OCI-LY1 (cell line): ENCODE measurements around the gene KLC1.

Source experiments
- H2AFZ ChIP-seq: fragments of 200-600 bp; sonication (generic), shearing (Covaris generic); 2 replicates; pipeline ENCODE4 v1.6.0; 2014; ENCODE audit warnings: antibody characterized with exemption, mild to moderate bottlenecking, low read length
- H3F3A ChIP-seq: fragments of 200-600 bp; sonication (generic), shearing (Covaris generic); 2 replicates; pipeline ENCODE4 v1.6.0; 2014; ENCODE audit warnings: mild to moderate bottlenecking, antibody characterized with exemption, low read length, moderate library complexity; ENCODE audit not compliant: insufficient read depth
- H3K27ac ChIP-seq: fragments of 200-600 bp; sonication (generic); 2 replicates; pipeline ENCODE4 v1.5.1; 2014; ENCODE audit warnings: low read length, mixed run types, mild to moderate bottlenecking, low read depth; ENCODE audit not compliant: poor library complexity, severe bottlenecking
- H3K27me3 ChIP-seq: fragments of 200-600 bp; sonication (generic); 2 replicates; pipeline ENCODE4 v1.6.0; 2014; ENCODE audit warnings: antibody characterized with exemption, mild to moderate bottlenecking, low read length, moderate library complexity; ENCODE audit not compliant: insufficient read depth
- H3K36me3 ChIP-seq: fragments of 200-600 bp; sonication (generic); 2 replicates; pipeline ENCODE4 v1.6.1; 2014; ENCODE audit warnings: mild to moderate bottlenecking, antibody characterized with exemption, low read length, moderate library complexity, mixed read lengths; ENCODE audit not compliant: insufficient read depth
- H3K4me1 ChIP-seq: fragments of 200-600 bp; sonication (generic); 2 replicates; pipeline ENCODE4 v1.5.1; 2014; ENCODE audit warnings: mild to moderate bottlenecking, low read length, moderate library complexity; ENCODE audit not compliant: insufficient read depth, severe bottlenecking
- H3K4me2 ChIP-seq: fragments of 200-600 bp; sonication (generic), shearing (Covaris generic); 2 replicates; pipeline ENCODE4 v1.6.1; 2014; ENCODE audit warnings: low read length
- H3K4me3 ChIP-seq: fragments of 200-600 bp; sonication (generic); 2 replicates; pipeline ENCODE4 v1.5.1; 2014; ENCODE audit warnings: low read length, low read depth, mild to moderate bottlenecking, mixed read lengths; ENCODE audit not compliant: poor library complexity, severe bottlenecking
- H3K79me2 ChIP-seq: fragments of 200-600 bp; shearing (Covaris generic); 2 replicates; pipeline ENCODE4 v1.6.1; 2016; ENCODE audit warnings: mixed run types, low read length, mixed read lengths; ENCODE audit not compliant: insufficient read depth
- H3K9ac ChIP-seq: fragments of 200-600 bp; sonication (generic), shearing (Covaris generic); 2 replicates; pipeline ENCODE4 v1.6.1; 2014; ENCODE audit warnings: mild to moderate bottlenecking, low read length, mixed read lengths
- H3K9me2 ChIP-seq: fragments of 200-600 bp; sonication (generic), shearing (Covaris generic); 2 replicates; pipeline ENCODE4 v1.6.1; 2014; ENCODE audit warnings: low read depth, mild to moderate bottlenecking, low read length, mixed read lengths
- H3K9me3 ChIP-seq: fragments of 200-600 bp; shearing (Covaris generic); 2 replicates; pipeline ENCODE4 v1.6.1; 2014; ENCODE audit warnings: low read length, mixed read lengths
- H4K20me1 ChIP-seq: fragments of 200-600 bp; sonication (generic), shearing (Covaris generic); 2 replicates; pipeline ENCODE4 v1.6.0; 2016; ENCODE audit warnings: mild to moderate bottlenecking, low read length; ENCODE audit not compliant: insufficient read depth
- EZH2 ChIP-seq: fragments of 200-600 bp; sonication (generic), shearing (Covaris generic); IDR thresholded peaks from 2 replicates; pipeline ENCODE4 v1.8.0; 2017; ENCODE audit warnings: borderline replicate concordance, mixed run types, mild to moderate bottlenecking, antibody characterized with exemption, low read length, moderate library complexity, mixed read lengths
- TF ChIP-seq, protein P1 (sequence below): fragments of 200-600 bp; sonication (generic), shearing (Covaris generic); IDR thresholded peaks from 2 replicates; pipeline ENCODE4 v1.5.1; 2017; ENCODE audit warnings: mild to moderate bottlenecking, antibody characterized with exemption, low read length, moderate library complexity, mixed read lengths

KLC1 gene

DNA sequence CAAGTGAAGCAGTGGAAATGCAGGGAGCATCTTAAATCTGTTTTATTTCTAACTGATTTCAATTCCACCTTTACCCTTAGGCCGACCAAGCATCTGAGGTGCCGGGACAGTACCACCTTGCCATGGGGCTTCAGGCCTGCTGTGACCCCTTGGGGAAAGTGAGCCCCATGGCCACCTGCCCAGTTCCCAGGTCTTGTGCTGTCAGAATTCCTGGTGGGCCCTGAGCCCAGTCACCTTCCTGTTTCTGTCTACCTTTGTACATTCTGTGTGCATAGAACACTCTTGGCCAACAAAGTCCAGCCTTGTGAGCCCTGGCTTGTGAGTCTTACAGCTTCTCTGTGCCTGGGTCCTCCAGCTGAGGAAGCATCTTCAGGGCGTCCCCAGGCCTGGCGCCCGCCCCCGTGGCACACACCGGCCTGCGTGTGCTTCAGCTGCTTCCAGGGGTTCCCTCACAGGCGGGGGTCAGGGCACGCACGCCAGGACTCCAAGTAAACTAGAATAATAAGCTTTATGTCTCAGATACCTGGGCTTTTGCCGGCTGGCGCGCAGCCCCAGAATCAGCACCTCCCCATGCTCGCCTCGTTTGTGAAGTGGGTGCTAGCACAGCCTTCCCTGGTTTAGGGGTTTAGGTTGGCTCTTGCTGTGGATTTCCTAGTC, 96.9 kb downstream of the KLC1 start:
- H4K20me1 ChIP-seq, result no peaks in the 10 kb centered on the region
- peaks cover 33% of the 10 kb centered on the region for H3K36me3 ChIP-seq
- 0 out of 2 replicates have a peak, but pooled peaks cover 9% of the 10 kb centered on the region for H3K79me2 ChIP-seq

DNA sequence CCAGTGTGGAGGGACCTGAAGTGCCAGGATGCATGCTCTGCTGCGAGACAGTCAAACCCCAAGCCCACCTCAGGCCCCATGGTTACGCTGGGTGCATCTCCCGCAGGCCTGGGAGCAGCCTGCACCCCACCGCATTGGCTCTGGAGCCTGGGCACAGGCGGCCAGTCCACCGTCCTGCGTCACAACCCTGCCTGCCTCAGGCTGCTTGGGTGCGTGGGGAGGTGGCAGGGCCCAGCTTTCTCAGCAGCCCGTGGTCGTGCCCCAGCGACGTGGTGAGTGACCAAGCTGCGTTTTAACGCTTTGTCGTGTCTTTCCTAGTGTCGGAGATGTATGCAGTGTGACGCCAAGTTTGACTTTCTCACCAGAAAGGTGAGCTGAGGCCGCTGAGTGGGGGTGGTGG, 97.5 kb downstream of the KLC1 start:
- no peaks in the 10 kb centered on the region for H3K4me1 ChIP-seq
- H4K20me1 ChIP-seq, result no peaks in the 10 kb centered on the region
- no peak overlapping the region for H3K4me2 ChIP-seq
- TF ChIP-seq EZH2, result no peak
- TF ChIP-seq, protein P1, sequence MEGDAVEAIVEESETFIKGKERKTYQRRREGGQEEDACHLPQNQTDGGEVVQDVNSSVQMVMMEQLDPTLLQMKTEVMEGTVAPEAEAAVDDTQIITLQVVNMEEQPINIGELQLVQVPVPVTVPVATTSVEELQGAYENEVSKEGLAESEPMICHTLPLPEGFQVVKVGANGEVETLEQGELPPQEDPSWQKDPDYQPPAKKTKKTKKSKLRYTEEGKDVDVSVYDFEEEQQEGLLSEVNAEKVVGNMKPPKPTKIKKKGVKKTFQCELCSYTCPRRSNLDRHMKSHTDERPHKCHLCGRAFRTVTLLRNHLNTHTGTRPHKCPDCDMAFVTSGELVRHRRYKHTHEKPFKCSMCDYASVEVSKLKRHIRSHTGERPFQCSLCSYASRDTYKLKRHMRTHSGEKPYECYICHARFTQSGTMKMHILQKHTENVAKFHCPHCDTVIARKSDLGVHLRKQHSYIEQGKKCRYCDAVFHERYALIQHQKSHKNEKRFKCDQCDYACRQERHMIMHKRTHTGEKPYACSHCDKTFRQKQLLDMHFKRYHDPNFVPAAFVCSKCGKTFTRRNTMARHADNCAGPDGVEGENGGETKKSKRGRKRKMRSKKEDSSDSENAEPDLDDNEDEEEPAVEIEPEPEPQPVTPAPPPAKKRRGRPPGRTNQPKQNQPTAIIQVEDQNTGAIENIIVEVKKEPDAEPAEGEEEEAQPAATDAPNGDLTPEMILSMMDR, result no peak
- H3K4me3 ChIP-seq, result no peak overlapping the region
- H3F3A ChIP-seq, result no peaks in the 10 kb centered on the region
- no peaks in the 10 kb centered on the region for H3K9me2 ChIP-seq
- no peaks in the 10 kb centered on the region for H3K27me3 ChIP-seq
- H3K27ac ChIP-seq, result no peak overlapping the region
- no peaks in the 10 kb centered on the region for H3K9me3 ChIP-seq
- 0 out of 2 replicates have a peak, but pooled peaks cover 5% of the 10 kb centered on the region for H3K79me2 ChIP-seq
- H2AFZ ChIP-seq, result no peak overlapping the region
- H3K36me3 ChIP-seq, result peaks cover 33% of the 10 kb centered on the region
- H3K9ac ChIP-seq, result no peak overlapping the region

More for the DNA sequence above, 96.9 kb downstream of the KLC1 start:
- Histone ChIP-seq H3K4me1 (no peaks in the 10 kb centered on the region), H3K9me3 (no peaks in the 10 kb centered on the region), H2AFZ (no peak overlapping the region), H3K4me2 (no peak overlapping the region), H3K27ac (no peak overlapping the region), H3K27me3 (no peaks in the 10 kb centered on the region), H3F3A (no peaks in the 10 kb centered on the region), H3K9me2 (no peaks in the 10 kb centered on the region), H3K4me3 (no peak overlapping the region), H3K9ac (no peak overlapping the region)
- TF ChIP-seq, protein P1, result no peak
- TF ChIP-seq EZH2, result no peak

DNA sequence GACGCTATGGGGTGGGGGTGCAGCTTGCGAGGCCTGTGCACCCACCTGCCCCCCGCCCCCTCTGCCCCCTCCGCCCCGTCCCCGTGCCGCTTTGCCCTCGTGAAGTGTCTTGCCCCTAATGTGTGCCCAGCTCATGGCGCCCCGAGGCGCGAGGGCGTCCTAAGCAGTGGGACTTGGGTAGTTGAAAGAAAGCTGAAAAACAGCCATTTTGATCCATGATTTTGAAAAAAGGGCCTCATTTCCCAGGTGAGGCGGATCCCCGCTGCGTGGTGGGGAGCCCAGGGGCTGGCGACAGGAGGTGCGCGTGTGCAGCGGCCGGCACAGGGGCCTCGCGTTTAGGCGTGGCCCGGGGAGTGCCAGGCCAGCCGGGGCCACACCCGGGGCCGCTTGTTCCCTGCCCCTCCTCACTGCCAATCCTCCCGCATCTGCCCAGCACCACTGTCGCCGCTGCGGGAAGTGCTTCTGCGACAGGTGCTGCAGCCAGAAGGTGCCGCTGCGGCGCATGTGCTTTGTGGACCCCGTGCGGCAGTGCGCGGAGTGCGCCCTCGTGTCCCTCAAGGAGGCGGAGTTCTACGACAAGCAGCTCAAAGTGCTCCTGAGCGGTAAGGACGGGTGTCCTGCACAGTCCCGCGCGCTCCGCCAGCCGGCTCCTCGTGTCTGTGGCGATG, 98.4 kb downstream of the KLC1 start:
- no peaks in the 10 kb centered on the region for H3F3A ChIP-seq
- peaks cover 41% of the 10 kb centered on the region for H3K36me3 ChIP-seq
- no peak overlapping the region for H3K4me2 ChIP-seq
- no peaks in the 10 kb centered on the region for H4K20me1 ChIP-seq
- H3K9ac ChIP-seq, result no peak overlapping the region
- H2AFZ ChIP-seq, result no peak overlapping the region
- H3K9me3 ChIP-seq, result no peaks in the 10 kb centered on the region
- no peaks in the 10 kb centered on the region for H3K79me2 ChIP-seq
- no peak overlapping the region for H3K27ac ChIP-seq
- H3K9me2 ChIP-seq, result no peaks in the 10 kb centered on the region
- no peak overlapping the region for H3K4me3 ChIP-seq
- no peaks in the 10 kb centered on the region for H3K27me3 ChIP-seq
- TF ChIP-seq, protein P1, result no peak
- H3K4me1 ChIP-seq, result no peaks in the 10 kb centered on the region
